GM12878 (cell line): ENCODE results near the gene DDX39B. TPM values are rescaled to one million over a fixed set of nuclear protein-coding genes. Genes with fewer than 3 reads are reported as not detected.

Experiments used
- CHD2 ChIP-seq: IDR thresholded peaks from 2 replicates; pipeline ENCODE4 v1.6.1; 2011; ENCODE audit warnings: low read depth, low read length, improper control_type of control experiment, borderline replicate concordance
- CREM ChIP-seq: IDR thresholded peaks from 2 replicates; pipeline ENCODE4 v1.6.1; 2014; ENCODE audit warnings: antibody characterized with exemption, low read depth
- EP300 ChIP-seq, 2 experiments: fragments of 150-350 bp in 1 of 2; IDR thresholded peaks; 2 replicates each; pipeline ENCODE4 v1.6.1; 2011 to 2012; ENCODE audit warnings: low read depth in 2 of 2, low read length in 2 of 2, borderline replicate concordance in 1 of 2, improper control_type of control experiment in 1 of 2, inconsistent platforms in 1 of 2; ENCODE audit not compliant: control insufficient read depth in 1 of 2
- ESRRA ChIP-seq: IDR thresholded peaks from 2 replicates; pipeline ENCODE4 v1.6.1; 2012; ENCODE audit warnings: mild to moderate bottlenecking, low read length, improper control_type of control experiment
- FOXM1 ChIP-seq: IDR thresholded peaks from 2 replicates; pipeline ENCODE4 v1.6.1; 2012; ENCODE audit warnings: low read depth, mild to moderate bottlenecking, inconsistent platforms, low read length, moderate library complexity
- HDAC6 ChIP-seq: fragments of 200-600 bp; sonication (generic); IDR thresholded peaks from one replicate; pipeline ENCODE4 v1.8.0; 2017; ENCODE audit warnings: antibody characterized with exemption; ENCODE audit not compliant: unreplicated experiment
- IKZF1 ChIP-seq: fragments of 450-650 bp; conservative IDR thresholded peaks from 2 replicates; pipeline ENCODE4 v1.6.1; 2017; ENCODE audit warnings: antibody characterized with exemption, mild to moderate bottlenecking
- IKZF2 ChIP-seq, 2 experiments: fragments of 450-650 bp; IDR thresholded peaks; 2 replicates each; pipeline ENCODE4 v1.6.1; 2017; ENCODE audit warnings: mild to moderate bottlenecking in 2 of 2, moderate library complexity in 2 of 2
- KAT2A ChIP-seq: conservative IDR thresholded peaks from 2 replicates; pipeline ENCODE4 v1.6.1; 2011; ENCODE audit warnings: low read depth, low read length; ENCODE audit not compliant: control insufficient read depth
- KDM1A ChIP-seq: fragments of 200-600 bp; sonication (generic); IDR thresholded peaks from 2 replicates; pipeline ENCODE4 v1.6.1; 2016; ENCODE audit warnings: borderline replicate concordance
- MXI1 ChIP-seq: fragments of 150-350 bp; IDR thresholded peaks from 2 replicates; pipeline ENCODE4 v1.6.1; 2011; ENCODE audit warnings: low read depth, mild to moderate bottlenecking, inconsistent platforms, low read length, improper control_type of control experiment
- MYC ChIP-seq: IDR thresholded peaks from 2 replicates; pipeline ENCODE4 v1.6.1; 2011; ENCODE audit warnings: mild to moderate bottlenecking, low read length, moderate library complexity, inconsistent platforms; ENCODE audit not compliant: insufficient read depth, insufficient replicate concordance, insufficient read length, severe bottlenecking
- NR2F1 ChIP-seq: fragments of 450-650 bp; conservative IDR thresholded peaks from 2 replicates; pipeline ENCODE4 v1.6.1; 2017; ENCODE audit warnings: mild to moderate bottlenecking
- RAD51 ChIP-seq: fragments of 450-650 bp; IDR thresholded peaks from 2 replicates; pipeline ENCODE4 v1.6.1; 2016; ENCODE audit warnings: moderate library complexity, mild to moderate bottlenecking, inconsistent platforms
- SMARCA5 ChIP-seq: fragments of 450-650 bp; IDR thresholded peaks from 2 replicates; pipeline ENCODE4 v1.6.1; 2017; ENCODE audit warnings: mild to moderate bottlenecking
- SMC3 ChIP-seq: IDR thresholded peaks from 2 replicates; pipeline ENCODE4 v1.6.1; 2011; ENCODE audit warnings: low read length, improper control_type of control experiment, borderline replicate concordance
- TCF7 ChIP-seq: IDR thresholded peaks from 2 replicates; pipeline ENCODE4 v1.6.1; 2014; ENCODE audit warnings: antibody characterized with exemption, borderline replicate concordance
- ZNF274 ChIP-seq: IDR thresholded peaks from one replicate; pipeline ENCODE4 v1.8.0; 2011; ENCODE audit not compliant: insufficient read length, insufficient read depth
- polyA plus RNA-seq, 11 experiments: library from polyadenylated mRNA; depleted of rRNA in 4 of 11; unstranded in 6 of 11; stranded (reverse) in 5 of 11; fragments of >200 nt; fragmentation: Nextera tagmentation in 4 of 11; fragmentation: Illumina TruSeq in 1 of 11; extraction: Ambion mirVana in 4 of 11; extraction: Trizol in 1 of 11; gene quantifications; 1 replicate in 1 of 11; 2 replicates in 10 of 11; pipeline versions ENCODE4 v1.2.1 to v1.2.3, GENCODE V29; 2011 to 2016; ENCODE audit warnings: inconsistent platforms in 2 of 11, missing spikeins in 2 of 11, low read depth in 1 of 11
- total RNA-seq, 4 experiments: library from RNA; depleted of rRNA in 3 of 4; stranded (reverse); fragments of >200 nt in 3 of 4; fragmentation: Illumina TruSeq in 1 of 4; extraction: Trizol in 1 of 4; gene quantifications; 2 replicates each; pipeline versions ENCODE4 v1.2.1 to v1.2.3, GENCODE V29; 2013 to 2021
- TF ChIP-seq, protein P1 (sequence below), 3 experiments: IDR thresholded peaks in 2 of 3; conservative IDR thresholded peaks in 1 of 3; 2 replicates each; pipeline ENCODE4 v1.5.1; 2011; ENCODE audit warnings: low read depth in 3 of 3, low read length in 3 of 3, mild to moderate bottlenecking in 3 of 3, control low read depth in 2 of 3, moderate library complexity in 2 of 3, inconsistent platforms in 1 of 3, mixed read lengths in 1 of 3; ENCODE audit not compliant: control insufficient read depth in 2 of 3, insufficient read depth in 1 of 3; ENCODE audit errors: extremely low read depth in 1 of 3
- TF ChIP-seq, protein P2 (sequence below): fragments of 150-350 bp; IDR thresholded peaks from 2 replicates; pipeline ENCODE4 v1.6.1; 2014; ENCODE audit warnings: mild to moderate bottlenecking, low read depth, low read length
- TF ChIP-seq, protein P3 (sequence below): IDR thresholded peaks from 2 replicates; pipeline ENCODE4 v1.6.1; 2011; ENCODE audit warnings: borderline replicate concordance, low read depth, mild to moderate bottlenecking, moderate library complexity, low read length; ENCODE audit not compliant: insufficient read depth, poor library complexity, severe bottlenecking
- TF ChIP-seq, protein P4 (sequence below): IDR thresholded peaks from 2 replicates; pipeline ENCODE4 v1.6.1; 2012; ENCODE audit warnings: low read length, inconsistent platforms

DDX39B gene
- total and polyA plus RNA-seq, 10 of the 15 experiments (the other 5 are each of a cell fraction or from before 2014, with no cell fraction given) = 271 to 661 (median 330) TPM

DNA sequence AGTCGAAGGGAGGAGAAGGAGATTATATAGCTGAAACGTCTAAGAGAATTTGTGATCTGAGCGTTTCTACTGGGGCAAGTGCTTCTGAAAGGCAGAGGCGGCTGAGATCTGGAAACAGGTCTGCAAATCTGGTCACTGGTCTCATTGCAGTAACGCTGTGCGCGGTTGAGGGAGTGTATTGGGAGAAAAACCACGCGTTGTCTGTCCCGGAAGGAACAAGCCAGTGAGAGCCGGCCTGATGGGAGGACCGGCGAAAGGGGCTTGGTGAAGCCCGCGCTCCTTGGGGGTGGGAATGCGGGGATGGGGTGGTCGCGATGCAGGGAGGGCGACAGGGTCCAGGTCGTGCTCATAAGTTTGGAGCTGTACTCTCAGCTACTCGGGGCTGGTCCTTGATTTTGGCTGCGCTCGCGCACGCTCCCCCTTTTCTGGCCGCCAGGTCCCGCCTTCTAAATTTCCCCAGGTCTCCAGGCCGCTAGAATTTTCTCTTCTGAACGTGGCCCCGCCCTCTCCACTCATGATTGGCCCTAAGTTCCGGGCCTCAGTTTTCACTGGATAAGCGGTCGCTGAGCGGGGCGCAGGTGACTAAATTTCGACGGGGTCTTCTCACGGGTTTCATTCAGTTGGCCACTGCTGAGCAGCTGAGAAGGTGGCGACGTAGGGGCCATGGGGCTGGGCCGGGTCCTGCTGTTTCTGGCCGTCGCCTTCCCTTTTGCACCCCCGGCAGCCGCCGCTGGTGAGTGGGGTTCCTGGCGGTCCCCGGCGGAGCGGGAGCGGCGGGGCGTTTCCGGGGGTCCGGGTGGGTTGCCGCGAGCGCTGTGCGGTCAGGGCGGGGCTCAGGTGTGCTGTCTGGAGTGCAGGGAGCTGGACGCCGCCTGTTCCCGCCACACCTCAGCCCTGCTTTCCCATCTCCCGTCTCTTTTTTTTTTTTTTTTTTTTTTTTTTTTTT is 44.0 kb downstream of the DDX39B start, which contains the start of gene MICB (continued):
- TF ChIP-seq, protein P1, sequence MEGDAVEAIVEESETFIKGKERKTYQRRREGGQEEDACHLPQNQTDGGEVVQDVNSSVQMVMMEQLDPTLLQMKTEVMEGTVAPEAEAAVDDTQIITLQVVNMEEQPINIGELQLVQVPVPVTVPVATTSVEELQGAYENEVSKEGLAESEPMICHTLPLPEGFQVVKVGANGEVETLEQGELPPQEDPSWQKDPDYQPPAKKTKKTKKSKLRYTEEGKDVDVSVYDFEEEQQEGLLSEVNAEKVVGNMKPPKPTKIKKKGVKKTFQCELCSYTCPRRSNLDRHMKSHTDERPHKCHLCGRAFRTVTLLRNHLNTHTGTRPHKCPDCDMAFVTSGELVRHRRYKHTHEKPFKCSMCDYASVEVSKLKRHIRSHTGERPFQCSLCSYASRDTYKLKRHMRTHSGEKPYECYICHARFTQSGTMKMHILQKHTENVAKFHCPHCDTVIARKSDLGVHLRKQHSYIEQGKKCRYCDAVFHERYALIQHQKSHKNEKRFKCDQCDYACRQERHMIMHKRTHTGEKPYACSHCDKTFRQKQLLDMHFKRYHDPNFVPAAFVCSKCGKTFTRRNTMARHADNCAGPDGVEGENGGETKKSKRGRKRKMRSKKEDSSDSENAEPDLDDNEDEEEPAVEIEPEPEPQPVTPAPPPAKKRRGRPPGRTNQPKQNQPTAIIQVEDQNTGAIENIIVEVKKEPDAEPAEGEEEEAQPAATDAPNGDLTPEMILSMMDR (IDR thresholded peaks at IDR 0.05 in 2 of 3, conservative IDR thresholded peaks at IDR 0.05 in 1 of 3; ENCODE audit: control insufficient read depth in 2 of 3, extremely low read depth in 1 of 3, insufficient read depth in 1 of 3, low read depth in 3 of 3, low read length in 3 of 3) = no peak
- TF ChIP-seq IKZF2 (IDR thresholded peaks at IDR 0.05) = no peak; a peak in 1 of 4 replicates
- TF ChIP-seq ZNF274 = no peak
- TF ChIP-seq, protein P2, sequence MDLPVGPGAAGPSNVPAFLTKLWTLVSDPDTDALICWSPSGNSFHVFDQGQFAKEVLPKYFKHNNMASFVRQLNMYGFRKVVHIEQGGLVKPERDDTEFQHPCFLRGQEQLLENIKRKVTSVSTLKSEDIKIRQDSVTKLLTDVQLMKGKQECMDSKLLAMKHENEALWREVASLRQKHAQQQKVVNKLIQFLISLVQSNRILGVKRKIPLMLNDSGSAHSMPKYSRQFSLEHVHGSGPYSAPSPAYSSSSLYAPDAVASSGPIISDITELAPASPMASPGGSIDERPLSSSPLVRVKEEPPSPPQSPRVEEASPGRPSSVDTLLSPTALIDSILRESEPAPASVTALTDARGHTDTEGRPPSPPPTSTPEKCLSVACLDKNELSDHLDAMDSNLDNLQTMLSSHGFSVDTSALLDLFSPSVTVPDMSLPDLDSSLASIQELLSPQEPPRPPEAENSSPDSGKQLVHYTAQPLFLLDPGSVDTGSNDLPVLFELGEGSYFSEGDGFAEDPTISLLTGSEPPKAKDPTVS = no peak; the same call in 1 of the 2 replicates
- TF ChIP-seq MXI1 = peak; percentile 64
- TF ChIP-seq IKZF1 = peak; percentile 58
- TF ChIP-seq, protein P3, sequence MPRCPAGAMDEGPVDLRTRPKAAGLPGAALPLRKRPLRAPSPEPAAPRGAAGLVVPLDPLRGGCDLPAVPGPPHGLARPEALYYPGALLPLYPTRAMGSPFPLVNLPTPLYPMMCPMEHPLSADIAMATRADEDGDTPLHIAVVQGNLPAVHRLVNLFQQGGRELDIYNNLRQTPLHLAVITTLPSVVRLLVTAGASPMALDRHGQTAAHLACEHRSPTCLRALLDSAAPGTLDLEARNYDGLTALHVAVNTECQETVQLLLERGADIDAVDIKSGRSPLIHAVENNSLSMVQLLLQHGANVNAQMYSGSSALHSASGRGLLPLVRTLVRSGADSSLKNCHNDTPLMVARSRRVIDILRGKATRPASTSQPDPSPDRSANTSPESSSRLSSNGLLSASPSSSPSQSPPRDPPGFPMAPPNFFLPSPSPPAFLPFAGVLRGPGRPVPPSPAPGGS = no peak
- TF ChIP-seq KDM1A = no peak
- no peak for TF ChIP-seq CREM
- no peak for TF ChIP-seq HDAC6
- no peak for TF ChIP-seq MYC
- no peak for TF ChIP-seq NR2F1
- TF ChIP-seq KAT2A = no peak
- no peak for TF ChIP-seq CHD2
- TF ChIP-seq EP300 (IDR thresholded peaks at IDR 0.05; ENCODE audit: borderline replicate concordance in 1 of 2, control insufficient read depth in 1 of 2, low read depth in 2 of 2, low read length in 2 of 2) = no peak
- no peak for TF ChIP-seq ESRRA
- TF ChIP-seq FOXM1 = no peak
- TF ChIP-seq TCF7 = no peak
- no peak; the same call in 1 of the 2 replicates for TF ChIP-seq RAD51
- TF ChIP-seq, protein P4, sequence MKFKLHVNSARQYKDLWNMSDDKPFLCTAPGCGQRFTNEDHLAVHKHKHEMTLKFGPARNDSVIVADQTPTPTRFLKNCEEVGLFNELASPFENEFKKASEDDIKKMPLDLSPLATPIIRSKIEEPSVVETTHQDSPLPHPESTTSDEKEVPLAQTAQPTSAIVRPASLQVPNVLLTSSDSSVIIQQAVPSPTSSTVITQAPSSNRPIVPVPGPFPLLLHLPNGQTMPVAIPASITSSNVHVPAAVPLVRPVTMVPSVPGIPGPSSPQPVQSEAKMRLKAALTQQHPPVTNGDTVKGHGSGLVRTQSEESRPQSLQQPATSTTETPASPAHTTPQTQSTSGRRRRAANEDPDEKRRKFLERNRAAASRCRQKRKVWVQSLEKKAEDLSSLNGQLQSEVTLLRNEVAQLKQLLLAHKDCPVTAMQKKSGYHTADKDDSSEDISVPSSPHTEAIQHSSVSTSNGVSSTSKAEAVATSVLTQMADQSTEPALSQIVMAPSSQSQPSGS = no peak
- no peak for TF ChIP-seq SMC3
- TF ChIP-seq SMARCA5 = no peak
